ENCODE data around the gene TPO.
"Not testable (repeated sequence)": the region's sequence is repeated elsewhere in the genome, so short reads cannot be mapped to it uniquely, and the experiment has no call there.

Gene TPO

GRCh38 chr2:1486670-1487069 is 73.4 kb downstream of the TPO start:
- no peak for DNase-seq

- DNase-seq = no peak
These were observed 74.5 kb downstream of the TPO start for GRCh38 chr2:1487758-1488157.

GRCh38 chr2:1488181-1488671 is 75.0 kb downstream of the TPO start:
- DNase-seq = no peak

DNA sequence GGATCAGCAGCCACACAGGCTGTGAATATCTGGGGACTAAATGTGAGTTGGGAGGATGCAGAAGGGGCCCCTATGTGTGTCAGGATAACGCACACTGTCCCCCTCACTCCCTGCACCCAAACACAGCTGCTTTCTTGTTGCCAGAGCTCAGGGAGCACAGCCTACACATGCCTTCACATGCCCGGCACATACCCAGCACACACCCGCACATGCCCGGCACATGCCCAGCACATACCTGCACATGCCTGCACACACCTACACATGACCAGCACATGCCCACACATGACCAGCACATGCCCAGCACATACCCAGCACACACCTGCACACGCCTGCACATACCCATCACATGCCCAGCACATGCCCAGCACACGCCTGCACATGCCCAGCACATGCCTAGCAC is 75.6 kb downstream of the TPO start:
- DNase-seq = no peak

DNA sequence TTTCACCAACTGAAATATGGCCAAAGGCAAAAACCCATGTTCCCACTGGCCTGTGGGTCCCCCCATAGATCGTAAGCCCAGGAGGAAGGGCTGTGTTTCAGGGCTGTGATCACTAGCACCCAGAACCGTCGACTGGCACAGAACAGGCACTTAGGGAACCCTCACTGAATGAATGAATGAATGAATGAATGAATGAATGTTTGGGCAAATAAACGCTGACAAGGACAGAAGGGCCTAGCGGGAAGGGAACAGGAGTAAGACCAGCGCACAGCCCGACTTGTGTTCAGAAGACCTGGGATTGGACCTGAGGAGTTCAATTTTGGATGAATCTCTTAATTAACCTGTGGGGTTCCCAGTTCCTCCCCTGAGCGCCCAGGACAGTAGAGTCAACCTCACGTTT is 76.2 kb downstream of the TPO start:
- DNase-seq = no peak

DNA sequence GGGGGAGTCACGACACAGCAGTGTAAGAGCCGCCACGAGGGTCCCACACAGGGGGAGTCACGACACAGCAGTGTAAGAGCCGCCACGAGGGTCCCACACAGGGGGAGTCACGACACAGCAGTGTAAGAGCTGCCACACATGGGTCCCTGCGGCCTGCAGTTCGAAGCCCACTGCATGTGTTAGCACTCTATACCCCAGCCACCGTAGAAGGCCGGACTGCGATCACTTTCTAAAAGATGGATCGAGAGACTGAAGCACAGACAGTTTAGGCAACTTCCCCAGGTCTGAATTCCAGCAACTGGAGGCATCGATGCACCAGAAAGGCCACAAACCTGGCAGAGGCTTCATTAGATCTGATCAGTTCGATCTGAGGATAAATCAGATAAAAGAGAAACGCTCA is 77.1 kb downstream of the TPO start:
- not testable (repeated sequence) for DNase-seq

DNA sequence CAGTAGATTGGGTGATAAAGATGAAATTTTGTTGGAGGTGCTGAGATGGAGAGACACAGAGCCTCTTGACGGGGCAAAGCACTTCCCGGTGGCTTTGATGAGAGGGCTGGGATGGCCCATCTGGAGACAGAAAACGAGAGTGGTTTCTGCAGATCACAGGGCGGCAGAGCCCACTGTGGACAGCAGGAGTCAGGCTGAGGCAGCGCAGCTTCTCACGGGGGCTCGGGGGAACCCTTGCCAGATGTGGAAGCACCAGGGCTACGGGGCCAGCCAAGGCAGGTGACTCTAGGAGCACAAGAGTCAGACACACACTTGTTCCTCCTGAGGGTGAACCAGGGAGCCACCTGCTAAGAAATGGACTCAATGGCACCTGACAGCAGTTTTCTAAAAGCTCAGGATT is 78.5 kb downstream of the TPO start:
- DNase-seq = no peak

DNA sequence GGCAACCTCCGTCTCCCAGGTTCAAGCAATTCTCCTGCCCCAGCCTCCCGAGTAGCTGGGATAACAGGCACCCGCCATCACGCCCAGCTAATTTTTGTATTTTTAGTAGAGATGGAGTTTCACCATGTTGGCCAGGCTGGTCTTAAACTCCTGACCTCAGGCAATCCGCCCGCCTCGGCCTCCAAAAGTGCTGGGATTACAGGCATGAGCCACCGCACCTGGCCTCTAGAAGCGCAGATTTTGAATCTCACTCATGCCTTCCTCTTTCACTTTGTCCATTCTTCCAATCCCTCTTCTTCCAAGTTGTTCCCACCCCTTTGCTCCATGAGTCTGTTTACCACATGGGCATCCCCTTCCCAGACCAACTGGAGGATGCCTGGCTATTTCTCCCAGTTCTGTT is 79.0 kb downstream of the TPO start:
- not testable (repeated sequence) for DNase-seq

- DNase-seq = no peak
These were observed 79.6 kb downstream of the TPO start for GRCh38 chr2:1492711-1493430.

DNA sequence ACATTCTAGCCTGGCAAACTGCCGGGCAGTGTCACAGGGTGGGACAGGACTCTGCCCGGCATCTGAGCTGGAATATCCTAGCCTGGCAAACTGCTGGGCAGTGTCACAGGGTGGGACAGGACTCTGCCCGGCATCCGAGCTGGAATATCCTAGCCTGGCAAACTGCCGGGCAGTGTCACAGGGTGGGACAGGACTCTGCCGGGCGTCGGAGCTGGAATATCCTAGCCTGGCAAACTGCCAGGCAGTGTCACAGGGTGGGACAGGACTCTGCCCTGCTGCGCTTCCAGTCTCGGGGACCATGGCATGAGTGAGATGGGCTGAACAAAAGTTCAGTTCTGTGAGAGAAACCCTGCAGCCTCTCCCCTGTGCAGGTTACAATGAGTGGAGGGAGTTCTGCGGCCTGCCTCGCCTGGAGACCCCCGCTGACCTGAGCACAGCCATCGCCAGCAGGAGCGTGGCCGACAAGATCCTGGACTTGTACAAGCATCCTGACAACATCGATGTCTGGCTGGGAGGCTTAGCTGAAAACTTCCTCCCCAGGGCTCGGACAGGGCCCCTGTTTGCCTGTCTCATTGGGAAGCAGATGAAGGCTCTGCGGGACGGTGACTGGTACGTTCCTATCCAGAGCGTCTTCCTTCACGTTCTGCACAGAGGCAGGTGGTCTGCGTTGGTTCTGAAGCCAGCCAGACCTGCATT is 80.3 kb downstream of the TPO start:
- DNase-seq = no peak

DNA sequence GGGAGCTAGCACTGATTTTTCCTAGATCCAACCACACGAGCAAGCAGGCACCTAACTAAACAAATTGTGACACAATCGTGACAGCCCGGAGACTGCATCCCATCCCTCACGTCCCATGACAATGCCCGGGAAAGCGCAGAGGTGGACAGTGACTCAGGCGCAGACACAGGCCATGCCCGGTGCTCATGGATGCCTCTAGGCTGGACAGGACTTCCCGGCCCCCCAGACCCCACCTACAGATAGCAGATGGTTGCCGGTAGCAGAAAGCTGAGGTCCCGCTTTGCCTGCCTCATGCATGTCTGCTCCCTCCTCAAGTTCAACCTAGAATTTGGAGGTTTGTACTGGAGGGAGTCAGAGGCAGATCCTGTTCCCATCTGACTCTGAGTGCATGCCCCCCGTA is 81.0 kb downstream of the TPO start:
- no peak for DNase-seq

DNA sequence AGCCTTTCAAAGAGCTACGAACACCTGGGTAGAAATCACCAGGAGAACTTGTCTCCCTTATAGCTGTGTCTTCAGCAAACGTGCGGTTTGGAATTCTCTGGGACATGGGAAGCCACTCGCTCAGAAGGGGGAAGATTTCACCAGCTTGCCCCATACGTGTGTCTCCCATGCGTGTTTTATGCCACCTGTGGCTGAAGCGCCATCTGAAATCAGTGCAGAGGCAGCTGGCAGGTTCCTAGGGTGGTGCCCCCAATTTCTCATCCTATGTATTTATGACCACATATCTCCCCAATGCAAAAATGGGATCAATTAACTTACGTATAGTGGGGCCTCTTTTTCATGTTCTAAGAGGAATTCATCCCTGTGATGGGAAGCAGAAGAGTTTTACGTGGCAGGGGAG is 81.6 kb downstream of the TPO start:
- no peak for DNase-seq

DNA sequence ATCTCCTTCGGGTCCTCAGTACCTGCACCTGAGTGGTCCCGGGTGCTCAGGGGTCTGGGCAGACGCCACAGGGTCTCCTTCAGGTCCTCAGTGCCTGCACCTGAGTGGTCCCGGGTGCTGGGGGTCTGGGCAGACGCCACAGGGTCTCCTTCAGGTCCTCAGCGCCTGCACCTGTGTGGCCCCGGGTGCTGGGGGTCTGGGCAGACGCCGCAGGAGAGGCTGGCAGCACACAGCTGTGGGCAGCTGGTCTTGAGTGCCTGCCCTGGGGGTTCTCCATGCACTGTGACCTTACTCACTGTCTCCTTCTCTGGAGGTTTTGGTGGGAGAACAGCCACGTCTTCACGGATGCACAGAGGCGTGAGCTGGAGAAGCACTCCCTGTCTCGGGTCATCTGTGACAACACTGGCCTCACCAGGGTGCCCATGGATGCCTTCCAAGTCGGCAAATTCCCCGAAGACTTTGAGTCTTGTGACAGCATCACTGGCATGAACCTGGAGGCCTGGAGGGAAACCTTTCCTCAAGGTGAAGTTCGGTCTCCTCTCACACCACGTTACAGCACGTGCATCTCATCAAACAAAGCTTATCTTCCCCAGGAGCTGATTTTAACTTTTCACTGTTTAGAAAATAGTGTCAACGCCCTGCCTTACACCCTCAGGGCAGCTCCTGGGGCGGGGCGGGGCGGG is 82.6 kb downstream of the TPO start:
- DNase-seq = no peak

DNA sequence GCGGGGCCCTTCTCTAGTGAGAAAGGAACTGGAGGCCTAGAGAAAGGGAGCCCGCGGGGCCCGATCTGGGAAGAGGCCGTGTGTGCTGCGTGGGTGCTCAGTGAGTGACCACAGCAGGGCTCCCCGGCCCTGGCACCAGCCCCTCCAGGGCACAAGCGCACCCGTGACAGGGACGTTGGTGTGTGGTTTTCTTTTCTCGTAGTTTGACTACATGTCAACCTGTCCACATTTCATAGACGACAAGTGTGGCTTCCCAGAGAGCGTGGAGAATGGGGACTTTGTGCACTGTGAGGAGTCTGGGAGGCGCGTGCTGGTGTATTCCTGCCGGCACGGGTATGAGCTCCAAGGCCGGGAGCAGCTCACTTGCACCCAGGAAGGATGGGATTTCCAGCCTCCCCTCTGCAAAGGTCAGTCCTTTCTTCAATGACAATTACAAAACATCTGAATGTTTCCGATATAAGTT is 83.1 kb downstream of the TPO start:
- DNase-seq = no peak

DNA sequence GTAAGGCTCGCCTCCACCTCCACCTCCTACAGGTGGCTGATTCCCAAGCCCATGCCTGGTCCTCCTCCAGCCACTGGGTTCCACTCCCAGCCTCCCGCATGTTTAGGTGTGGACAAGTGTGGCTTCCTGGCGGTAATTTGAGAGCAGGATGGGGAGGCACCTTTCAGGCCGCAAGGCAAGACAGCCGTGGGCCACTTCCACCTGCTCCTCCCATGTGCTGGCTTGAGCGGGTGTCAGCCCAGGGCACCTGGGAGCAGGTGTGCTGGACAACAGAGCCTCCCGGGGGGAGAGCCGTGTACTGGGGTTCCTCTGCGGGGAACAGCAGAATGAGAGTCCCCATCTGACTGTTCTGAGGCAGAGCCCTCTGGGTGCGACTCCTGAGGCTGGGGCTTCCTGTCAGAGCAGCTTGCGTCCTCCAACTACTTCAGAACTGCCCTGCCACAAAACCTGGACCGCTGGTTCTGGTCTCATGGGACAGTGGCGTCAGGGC is 83.9 kb downstream of the TPO start:
- no peak for DNase-seq

DNA sequence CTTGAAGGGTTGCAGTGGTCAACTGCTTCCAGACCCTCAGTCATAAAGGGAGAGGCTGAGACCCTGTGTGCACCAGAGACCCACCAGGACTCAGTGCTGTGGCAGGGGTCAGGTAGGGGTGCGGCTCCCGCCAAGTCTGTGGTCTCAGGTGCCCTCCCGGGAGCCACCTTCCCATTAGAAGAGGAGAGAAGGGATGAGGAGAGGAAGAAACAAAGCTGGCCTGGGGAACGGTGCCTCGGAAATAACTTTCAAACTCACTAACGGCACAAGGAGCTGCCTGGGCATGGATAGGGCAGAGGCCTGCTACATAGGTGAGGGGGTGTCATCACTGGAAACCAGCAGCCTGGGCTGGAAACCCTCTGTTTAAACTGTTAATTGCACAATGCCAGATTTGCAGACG is 84.9 kb downstream of the TPO start:
- DNase-seq = no peak

DNA sequence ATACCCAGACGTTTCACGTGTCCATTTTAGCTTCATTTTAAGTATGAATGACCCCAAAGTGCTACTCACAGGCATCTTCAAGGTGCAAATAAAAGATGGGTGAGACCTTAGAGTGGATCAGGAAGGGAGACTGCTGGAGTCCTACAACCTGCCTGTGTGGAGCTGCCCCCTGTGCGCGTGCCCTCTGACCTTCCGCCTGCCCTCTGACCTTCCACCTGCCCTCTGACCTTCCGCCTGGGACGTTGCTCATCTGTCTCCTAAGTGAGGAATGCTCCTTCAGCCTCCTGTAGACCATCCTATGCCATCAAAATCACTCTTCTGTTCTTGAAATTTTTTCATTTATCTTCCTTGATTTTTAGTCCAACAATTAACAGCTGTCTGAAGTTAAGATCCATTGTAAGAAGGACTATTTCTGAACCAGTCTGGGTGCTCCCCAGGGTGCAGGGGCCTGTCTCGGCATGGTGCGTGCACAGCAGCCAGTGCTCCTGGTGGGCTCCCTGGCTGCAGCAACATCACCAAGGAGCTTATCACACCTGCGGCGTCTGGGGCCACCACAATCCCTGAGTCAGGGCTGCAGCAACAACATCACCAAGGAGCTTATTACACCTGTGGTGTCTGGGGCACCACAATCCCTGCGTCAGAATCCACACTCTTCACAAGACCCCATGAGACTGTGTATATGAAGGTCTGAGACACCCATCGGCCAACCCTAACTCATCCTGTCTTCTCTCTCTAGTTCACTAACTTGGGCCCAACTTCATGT is 86.0 kb downstream of the TPO start:
- no peak for DNase-seq

DNA sequence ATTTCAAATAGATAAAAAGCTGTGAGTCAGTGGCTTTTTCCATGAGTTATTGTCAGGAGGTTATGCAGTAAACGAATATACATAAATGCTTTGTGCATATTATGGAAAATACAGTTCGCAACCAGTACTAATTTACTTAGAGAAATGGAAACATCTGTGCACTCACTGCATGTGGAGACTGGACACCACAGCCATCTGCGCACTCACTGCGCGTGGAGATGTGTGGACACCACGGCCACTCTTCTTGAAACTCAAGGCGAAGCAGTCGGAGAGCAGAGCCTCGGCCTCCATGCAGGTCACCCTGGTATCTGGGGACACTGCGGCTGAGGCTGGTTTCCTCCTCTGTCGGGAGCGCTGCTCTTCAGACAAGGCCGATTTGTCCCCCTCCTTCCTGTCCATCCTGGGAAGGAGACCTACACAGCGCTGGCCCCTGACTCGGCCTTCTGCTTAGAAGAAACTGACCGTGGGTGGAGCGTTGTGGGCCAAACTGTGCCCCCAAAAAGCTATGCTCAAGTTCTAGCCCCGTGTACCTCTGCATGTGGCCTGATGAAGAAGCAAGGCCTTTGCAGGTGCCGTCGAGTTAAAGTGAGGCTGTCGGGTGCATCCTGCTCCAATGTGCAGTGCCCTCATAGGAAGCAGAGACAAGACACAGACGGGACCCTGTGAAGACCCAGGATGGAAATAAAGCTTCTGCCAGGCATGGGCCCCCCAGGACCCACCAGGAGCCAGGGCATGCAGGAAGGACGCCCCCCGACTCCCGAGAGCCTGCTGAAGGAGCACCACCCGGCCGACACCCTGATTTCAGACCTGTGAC is 88.0 kb downstream of the TPO start:
- no peak for DNase-seq

- no peak for DNase-seq
These were observed 88.7 kb downstream of the TPO start for GRCh38 chr2:1501991-1502390.

DNA sequence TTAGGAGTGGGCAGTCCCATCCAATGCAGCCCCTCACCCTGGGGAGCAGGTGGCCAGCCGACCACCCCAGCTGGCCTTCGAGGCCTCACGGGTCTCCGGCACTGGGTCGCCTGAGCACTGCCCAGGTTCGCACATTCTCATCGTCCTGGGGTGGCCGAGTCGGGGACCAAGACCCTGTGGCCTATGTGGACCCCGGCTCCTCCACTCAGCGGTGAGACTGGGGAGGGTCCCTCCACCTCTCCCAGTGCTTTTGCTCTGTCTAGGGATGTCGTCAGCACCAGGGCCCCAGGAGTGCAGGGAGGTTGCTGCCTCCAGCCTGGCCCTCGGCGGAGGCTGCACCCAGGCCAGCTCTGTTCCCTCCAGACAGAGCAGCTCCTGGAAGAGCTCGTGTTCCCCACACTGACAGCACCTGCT is 89.6 kb downstream of the TPO start:
- no peak for DNase-seq

DNA sequence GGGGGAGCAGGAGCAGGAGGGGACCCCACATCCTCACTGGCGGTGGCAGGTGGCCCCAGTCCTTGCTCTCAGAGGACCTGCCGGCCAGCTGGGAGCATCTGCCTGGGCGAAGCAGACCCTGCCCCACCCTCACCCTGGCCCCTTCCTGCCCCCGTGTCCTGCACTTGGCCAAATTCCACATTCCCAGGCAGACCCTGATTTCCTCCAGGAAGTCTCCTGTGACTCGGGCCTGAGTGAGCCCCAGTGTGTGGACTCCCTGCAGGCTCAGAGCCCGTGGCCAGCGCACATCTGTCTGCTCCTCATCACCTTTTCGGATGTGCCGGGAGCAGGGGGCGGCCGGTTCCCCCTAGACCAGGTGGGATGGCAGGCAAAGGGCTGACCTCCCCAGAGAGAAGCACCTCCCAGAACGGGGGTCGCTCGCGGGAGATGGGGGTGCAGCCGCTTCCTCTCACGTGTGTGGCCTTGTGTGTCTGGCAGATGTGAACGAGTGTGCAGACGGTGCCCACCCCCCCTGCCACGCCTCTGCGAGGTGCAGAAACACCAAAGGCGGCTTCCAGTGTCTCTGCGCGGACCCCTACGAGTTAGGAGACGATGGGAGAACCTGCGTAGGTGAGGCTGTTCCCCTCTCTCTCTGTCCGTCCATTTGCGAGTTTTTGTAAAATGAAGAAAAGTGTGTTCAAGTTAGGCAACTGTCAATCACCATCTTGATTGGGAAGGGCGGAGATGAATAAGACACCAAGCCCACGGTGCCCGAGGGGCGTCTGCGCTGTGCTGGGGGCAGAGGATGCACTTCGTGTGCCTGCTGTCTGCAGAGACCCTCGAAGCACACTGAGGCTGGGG is 90.4 kb downstream of the TPO start:
- DNase-seq = no peak
